ENCODE measurements around the gene SNX6. TPM values are rescaled to one million over a fixed set of nuclear protein-coding genes. Genes with fewer than 3 reads are reported as not detected.

Gene SNX6
- total RNA-seq, 1 experiment from 2014 or later, result 53.9 TPM

DNA sequence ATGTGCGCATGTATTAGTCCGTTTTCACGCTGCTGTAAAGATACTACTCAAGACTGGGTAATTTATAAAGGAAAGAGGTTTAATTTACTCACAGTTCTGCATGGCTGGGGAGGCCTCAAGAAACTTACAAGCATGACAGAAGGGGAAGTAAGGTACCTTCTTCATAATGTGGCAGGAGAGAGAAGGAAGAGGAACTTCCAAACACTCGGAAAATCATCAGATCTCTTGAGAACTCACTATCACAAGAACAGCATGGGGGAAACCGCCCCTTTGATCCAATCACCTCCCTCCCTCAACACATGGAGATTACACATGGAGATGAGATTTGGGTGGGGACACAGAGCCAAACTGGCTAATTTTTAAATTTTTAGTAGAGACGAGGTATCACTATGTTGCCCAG, 41.8 kb upstream of the SNX6 start:
- H3K36me3 ChIP-seq (ENCODE audit: low read depth, low read length), result no peaks in the 10 kb centered on the region
- no peak for ATAC-seq
- no TSS peak for BruUV-seq (replicated peaks)
- no peaks in the 10 kb centered on the region for H4K20me1 ChIP-seq (ENCODE audit: low read length)
- H3K9me2 ChIP-seq (replicated peaks; ENCODE audit: low read length), result no peaks in the 10 kb centered on the region
- H3K4me2 ChIP-seq (ENCODE audit: low read length), result no peak overlapping the region
- DNase-seq, result no peak
- ChIA-PET POLR2A (ENCODE audit: unreplicated experiment) (interaction anchor here (0.6 kb wide), 1 partner anchor 1360 kb away, joined by 3 read pairs; no protein-coding TSS in a partner anchor), CTCF (interaction anchor here (0.6 kb wide), 1 partner anchor 51 kb away, joined by 3 read pairs; no protein-coding TSS in a partner anchor)
- no peak overlapping the region for H3K27ac ChIP-seq (ENCODE audit: low read length)
- no peaks in the 10 kb centered on the region for H3K27me3 ChIP-seq (ENCODE audit: low read length)
- TF ChIP-seq EZH2 (IDR thresholded peaks at IDR 0.05; ENCODE audit: low read length, unreplicated experiment) (no peak), EZH2phosphoT487 (IDR thresholded peaks at IDR 0.05; ENCODE audit: borderline replicate concordance, low read length) (no peak)
- TF ChIP-seq, protein P1, sequence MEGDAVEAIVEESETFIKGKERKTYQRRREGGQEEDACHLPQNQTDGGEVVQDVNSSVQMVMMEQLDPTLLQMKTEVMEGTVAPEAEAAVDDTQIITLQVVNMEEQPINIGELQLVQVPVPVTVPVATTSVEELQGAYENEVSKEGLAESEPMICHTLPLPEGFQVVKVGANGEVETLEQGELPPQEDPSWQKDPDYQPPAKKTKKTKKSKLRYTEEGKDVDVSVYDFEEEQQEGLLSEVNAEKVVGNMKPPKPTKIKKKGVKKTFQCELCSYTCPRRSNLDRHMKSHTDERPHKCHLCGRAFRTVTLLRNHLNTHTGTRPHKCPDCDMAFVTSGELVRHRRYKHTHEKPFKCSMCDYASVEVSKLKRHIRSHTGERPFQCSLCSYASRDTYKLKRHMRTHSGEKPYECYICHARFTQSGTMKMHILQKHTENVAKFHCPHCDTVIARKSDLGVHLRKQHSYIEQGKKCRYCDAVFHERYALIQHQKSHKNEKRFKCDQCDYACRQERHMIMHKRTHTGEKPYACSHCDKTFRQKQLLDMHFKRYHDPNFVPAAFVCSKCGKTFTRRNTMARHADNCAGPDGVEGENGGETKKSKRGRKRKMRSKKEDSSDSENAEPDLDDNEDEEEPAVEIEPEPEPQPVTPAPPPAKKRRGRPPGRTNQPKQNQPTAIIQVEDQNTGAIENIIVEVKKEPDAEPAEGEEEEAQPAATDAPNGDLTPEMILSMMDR (conservative IDR thresholded peaks at IDR 0.05; ENCODE audit: low read depth, low read length), result no peak
- intact Hi-C loops (cut with micrococcal nuclease), result loop anchor here (1.0 kb wide), 1 partner anchor 52 kb away; no protein-coding TSS in a partner anchor
- no peaks in the 10 kb centered on the region for H3F3A ChIP-seq (ENCODE audit: low read length, unreplicated experiment)
- H3K9me3 ChIP-seq (ENCODE audit: low read length), result no peaks in the 10 kb centered on the region
- H3K9ac ChIP-seq (ENCODE audit: low read length), result no peak overlapping the region
- no peaks in the 10 kb centered on the region for H3K79me2 ChIP-seq (ENCODE audit: low read length)
- H3K4me3 ChIP-seq (ENCODE audit: low read length), result no peak overlapping the region
- no peak overlapping the region for H2AFZ ChIP-seq (ENCODE audit: low read length)
- H3K4me1 ChIP-seq (ENCODE audit: insufficient read depth, low read length), result peaks cover 3% of the 10 kb centered on the region

DNA sequence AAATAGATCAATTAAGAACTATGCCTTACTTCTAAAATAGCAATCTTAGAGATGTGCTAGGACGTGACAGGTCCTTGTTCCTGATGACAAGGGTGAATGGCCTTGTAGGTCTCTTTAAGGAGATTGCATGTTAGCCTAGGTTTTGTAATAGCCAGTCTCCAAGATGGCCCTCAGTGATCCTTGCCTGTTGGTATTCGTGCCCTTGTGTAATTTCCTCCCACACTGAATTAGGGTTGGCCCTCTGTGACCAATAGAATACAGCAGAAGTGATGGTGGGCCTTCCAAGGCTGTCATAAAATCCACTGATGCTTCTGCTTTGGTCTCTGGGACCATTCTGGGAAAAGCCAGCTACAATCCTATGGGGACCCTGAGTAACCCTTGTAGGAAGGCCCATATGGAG, 38.2 kb upstream of the SNX6 start:
- no peak overlapping the region for H3K27ac ChIP-seq (ENCODE audit: low read length)
- TF ChIP-seq, protein P1 (conservative IDR thresholded peaks at IDR 0.05; ENCODE audit: low read depth, low read length), result no peak
- TF ChIP-seq EZH2phosphoT487 (IDR thresholded peaks at IDR 0.05; ENCODE audit: borderline replicate concordance, low read length), result no peak
- intact Hi-C loops (cut with micrococcal nuclease), result no loop called here
- no peak for DNase-seq
- no peak for ATAC-seq
- H3K9me3 ChIP-seq (ENCODE audit: low read length), result no peaks in the 10 kb centered on the region
- POLR2A ChIA-PET (ENCODE audit: unreplicated experiment), result no interaction called here
- H3F3A ChIP-seq (ENCODE audit: low read length, unreplicated experiment), result no peaks in the 10 kb centered on the region
- no TSS peak for BruUV-seq (replicated peaks)
- no peaks in the 10 kb centered on the region for H3K27me3 ChIP-seq (ENCODE audit: low read length)
- H2AFZ ChIP-seq (ENCODE audit: low read length), result no peak overlapping the region
- CTCF ChIA-PET, result no interaction called here
- no peak overlapping the region for H3K4me3 ChIP-seq (ENCODE audit: low read length)
- H3K4me2 ChIP-seq (ENCODE audit: low read length), result no peak overlapping the region
- no peaks in the 10 kb centered on the region for H3K9me2 ChIP-seq (replicated peaks; ENCODE audit: low read length)
- peaks cover 13% of the 10 kb centered on the region for H3K4me1 ChIP-seq (ENCODE audit: insufficient read depth, low read length)
- H3K9ac ChIP-seq (ENCODE audit: low read length), result no peak overlapping the region
- no peaks in the 10 kb centered on the region for H3K36me3 ChIP-seq (ENCODE audit: low read depth, low read length)
- no peaks in the 10 kb centered on the region for H3K79me2 ChIP-seq (ENCODE audit: low read length)
- H4K20me1 ChIP-seq (ENCODE audit: low read length), result no peaks in the 10 kb centered on the region

DNA sequence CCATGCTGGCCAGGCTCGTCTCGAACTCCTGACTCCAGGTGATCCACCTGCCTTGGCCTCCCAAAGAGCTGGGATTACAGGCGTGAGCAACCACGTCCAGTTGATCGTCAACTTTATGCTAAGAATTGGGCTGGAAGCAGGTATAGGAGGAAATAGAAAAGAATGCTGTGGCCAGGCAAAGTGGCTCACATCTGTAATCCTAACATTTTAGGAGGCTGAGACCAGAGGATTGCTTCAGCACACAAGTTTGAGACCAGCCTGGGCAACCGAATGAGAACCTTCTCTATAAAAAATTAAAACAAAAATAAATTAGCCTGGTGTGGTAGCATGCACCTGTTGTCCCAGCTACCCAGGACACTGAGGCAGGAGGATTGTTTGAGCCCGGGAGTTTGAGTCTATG, 37.1 kb upstream of the SNX6 start:
- Histone ChIP-seq H3K9ac (ENCODE audit: low read length) (no peak overlapping the region), H3K4me3 (ENCODE audit: low read length) (no peak overlapping the region), H3K9me3 (ENCODE audit: low read length) (no peaks in the 10 kb centered on the region), H4K20me1 (ENCODE audit: low read length) (no peaks in the 10 kb centered on the region), H3K27me3 (ENCODE audit: low read length) (no peaks in the 10 kb centered on the region), H3K79me2 (ENCODE audit: low read length) (no peaks in the 10 kb centered on the region), H2AFZ (ENCODE audit: low read length) (no peak overlapping the region), H3K36me3 (ENCODE audit: low read depth, low read length) (no peaks in the 10 kb centered on the region), H3F3A (ENCODE audit: low read length, unreplicated experiment) (no peaks in the 10 kb centered on the region), H3K9me2 (replicated peaks; ENCODE audit: low read length) (no peaks in the 10 kb centered on the region), H3K4me1 (ENCODE audit: insufficient read depth, low read length) (peaks cover 13% of the 10 kb centered on the region), H3K4me2 (ENCODE audit: low read length) (no peak overlapping the region), H3K27ac (ENCODE audit: low read length) (no peak overlapping the region)
- DNase-seq (no peak), ATAC-seq (no peak)
- intact Hi-C loops (cut with micrococcal nuclease), result no loop called here
- BruUV-seq (replicated peaks), result no TSS peak
- POLR2A ChIA-PET (ENCODE audit: unreplicated experiment), result no interaction called here
- TF ChIP-seq EZH2phosphoT487 (IDR thresholded peaks at IDR 0.05; ENCODE audit: borderline replicate concordance, low read length), result no peak
- TF ChIP-seq EZH2 (IDR thresholded peaks at IDR 0.05; ENCODE audit: low read length, unreplicated experiment), result no peak
- TF ChIP-seq, protein P1 (conservative IDR thresholded peaks at IDR 0.05; ENCODE audit: low read depth, low read length), result no peak
- CTCF ChIA-PET, result no interaction called here
